ENCODE data around the gene UBE2D4.
"Not testable (repeated sequence)": the region's sequence is repeated elsewhere in the genome, so short reads cannot be mapped to it uniquely, and the experiment has no call there.

The UBE2D4 gene

DNA sequence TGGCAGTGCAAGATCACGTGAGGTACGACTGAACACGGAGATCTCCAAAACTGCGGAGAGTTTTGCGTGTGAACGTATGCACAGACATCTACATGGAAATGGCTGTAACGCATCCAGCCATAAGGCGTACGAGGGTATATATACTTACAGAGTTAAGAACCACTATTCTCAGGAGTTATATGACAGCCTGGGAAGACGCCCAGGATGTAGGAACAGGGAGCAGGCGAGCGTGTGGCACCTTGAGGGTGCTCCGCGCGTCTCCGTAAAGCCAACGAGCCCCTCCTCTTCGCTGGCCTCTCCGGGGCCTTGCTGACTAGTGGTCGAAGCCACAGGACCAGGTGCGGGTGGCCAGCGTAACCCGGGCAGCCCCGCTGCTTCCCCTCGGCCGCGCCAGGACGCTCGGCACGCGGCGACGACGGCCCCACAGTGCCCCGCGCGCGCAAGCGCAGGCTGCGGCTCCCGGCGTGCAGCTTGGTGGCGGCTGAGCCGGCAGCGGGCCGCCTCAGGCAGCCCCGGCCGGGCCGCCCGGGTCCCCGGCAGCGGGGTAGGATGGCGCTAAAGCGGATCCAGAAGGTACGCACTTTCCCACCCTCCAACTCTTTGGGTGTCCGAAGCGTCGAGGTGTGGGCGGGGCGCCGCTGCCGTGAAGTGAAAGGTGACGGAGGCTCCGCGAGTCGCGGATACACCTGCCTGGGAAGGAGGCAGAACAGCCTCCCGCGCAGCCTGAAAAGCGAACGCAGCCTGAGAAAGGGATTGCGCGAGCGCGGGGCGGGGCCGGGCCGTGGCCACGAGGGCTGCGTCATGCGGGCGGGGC is at the start of gene UBE2D4:
Gene UBE2D4 (plus strand): TSS at position 453 of the 814 bp plus-strand sequence. CDS start 97 bp downstream, at position 550.
- no peak for DNase-seq (ENCODE audit: low read depth, low spot score)

GRCh38 chr7:43876976-43877745 is 49.1 kb upstream of the UBE2D4 start:
- no peak for DNase-seq (ENCODE audit: low read depth, low spot score)

GRCh38 chr7:43877968-43878864 is 48.0 kb upstream of the UBE2D4 start:
- DNase-seq (ENCODE audit: low read depth, low spot score) = no peak

- no peak for DNase-seq (ENCODE audit: low read depth, low spot score)
Observed at GRCh38 chr7:43878867-43879266, 47.4 kb upstream of the UBE2D4 start.

DNA sequence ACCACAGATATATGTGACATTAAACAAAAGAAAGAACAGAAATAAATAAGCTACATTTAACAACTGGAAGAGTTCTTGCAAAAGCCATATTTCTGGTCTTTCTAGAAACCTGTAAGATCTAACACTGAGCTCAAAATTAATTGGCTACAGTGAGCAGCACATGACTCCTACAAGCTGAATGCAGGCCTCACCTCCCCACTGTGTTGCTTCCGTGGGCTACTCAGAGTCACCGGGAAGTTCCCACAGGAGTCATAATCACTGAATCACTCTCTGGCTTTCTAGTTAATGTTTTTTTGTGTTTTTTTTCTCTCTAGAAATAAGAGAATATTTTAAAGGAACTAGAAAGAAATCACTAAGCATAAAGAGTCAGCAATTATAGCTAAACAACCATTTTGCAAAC is 46.8 kb upstream of the UBE2D4 start:
- no peak for DNase-seq (ENCODE audit: low read depth, low spot score)

GRCh38 chr7:43880596-43880995 is 45.6 kb upstream of the UBE2D4 start:
- DNase-seq (ENCODE audit: low read depth, low spot score) = no peak

GRCh38 chr7:43884209-43884608 is 42.0 kb upstream of the UBE2D4 start:
- no peak for DNase-seq (ENCODE audit: low read depth, low spot score)

- no peak for DNase-seq (ENCODE audit: low read depth, low spot score)
Observed at GRCh38 chr7:43884617-43885016, 41.6 kb upstream of the UBE2D4 start.

- no peak for DNase-seq (ENCODE audit: low read depth, low spot score)
Observed at GRCh38 chr7:43888993-43889945, 37.0 kb upstream of the UBE2D4 start.

DNA sequence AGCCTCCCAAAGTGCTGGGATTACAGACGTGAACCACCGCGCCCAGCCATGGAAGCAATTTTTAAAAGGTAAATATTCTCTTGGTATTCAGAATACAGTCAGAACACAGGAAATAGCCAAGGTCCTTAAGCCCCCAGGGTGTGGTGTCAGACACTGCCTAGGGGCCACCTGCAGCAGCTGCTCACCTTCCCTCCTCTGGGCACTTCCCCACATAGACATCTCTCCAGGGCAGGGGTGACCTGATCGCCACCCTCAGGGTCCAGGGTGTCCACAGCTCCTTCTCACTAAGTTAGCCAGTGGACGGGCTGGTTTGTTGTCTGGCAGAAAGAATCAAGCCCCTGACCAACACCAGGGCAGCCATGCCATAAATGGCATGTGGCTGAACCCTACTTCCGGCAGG is 35.8 kb upstream of the UBE2D4 start:
- DNase-seq (ENCODE audit: low read depth, low spot score) = no peak

DNA sequence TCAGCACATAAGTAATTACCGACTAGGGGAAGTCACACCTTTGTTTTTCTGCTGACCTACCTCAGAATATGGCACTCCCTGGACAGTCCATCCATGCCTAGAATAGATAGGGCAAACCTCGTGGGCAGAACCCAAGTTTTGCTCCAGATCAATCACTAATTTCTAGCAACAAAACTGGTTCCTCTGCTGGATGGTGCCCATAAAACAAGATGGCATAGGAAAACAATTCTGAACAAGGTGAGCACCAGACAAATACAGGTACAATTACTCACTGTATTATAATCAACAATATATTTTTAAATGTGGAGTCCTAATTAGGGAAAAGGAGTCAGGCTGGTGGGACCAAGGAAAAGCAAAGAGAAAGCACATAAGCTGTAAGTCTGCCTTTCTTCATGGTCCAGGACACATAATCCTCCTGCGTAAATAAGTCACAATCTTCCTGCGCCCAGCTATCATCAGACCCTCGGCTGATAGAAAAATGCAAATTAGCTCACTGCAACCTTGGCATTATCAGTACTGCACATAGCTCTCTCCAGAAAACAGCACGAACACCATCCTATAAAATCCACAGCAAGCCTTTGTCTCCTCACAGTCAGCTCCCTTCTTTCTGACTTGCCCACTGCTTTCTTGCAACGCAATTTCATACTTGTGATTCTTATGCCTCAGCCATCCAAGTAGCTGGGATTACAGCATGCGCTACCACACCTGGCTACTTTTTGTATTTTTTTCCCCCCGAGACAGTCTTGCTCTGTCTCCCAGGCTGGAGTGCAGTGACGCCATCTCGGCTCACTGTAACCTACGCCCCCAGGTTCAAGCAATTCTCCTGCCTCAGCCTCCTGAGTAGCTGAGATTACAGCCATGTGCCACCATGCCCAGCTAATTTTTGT is 34.9 kb upstream of the UBE2D4 start:
- no peak for DNase-seq (ENCODE audit: low read depth, low spot score)

GRCh38 chr7:43895847-43896415 is 30.3 kb upstream of the UBE2D4 start:
- DNase-seq (ENCODE audit: low read depth, low spot score) = no peak

- DNase-seq (ENCODE audit: low read depth, low spot score) = not testable (repeated sequence)
Observed at GRCh38 chr7:43898571-43898970, 27.7 kb upstream of the UBE2D4 start.

- no peak for DNase-seq (ENCODE audit: low read depth, low spot score)
Observed at GRCh38 chr7:43902542-43903054, 23.6 kb upstream of the UBE2D4 start.

DNA sequence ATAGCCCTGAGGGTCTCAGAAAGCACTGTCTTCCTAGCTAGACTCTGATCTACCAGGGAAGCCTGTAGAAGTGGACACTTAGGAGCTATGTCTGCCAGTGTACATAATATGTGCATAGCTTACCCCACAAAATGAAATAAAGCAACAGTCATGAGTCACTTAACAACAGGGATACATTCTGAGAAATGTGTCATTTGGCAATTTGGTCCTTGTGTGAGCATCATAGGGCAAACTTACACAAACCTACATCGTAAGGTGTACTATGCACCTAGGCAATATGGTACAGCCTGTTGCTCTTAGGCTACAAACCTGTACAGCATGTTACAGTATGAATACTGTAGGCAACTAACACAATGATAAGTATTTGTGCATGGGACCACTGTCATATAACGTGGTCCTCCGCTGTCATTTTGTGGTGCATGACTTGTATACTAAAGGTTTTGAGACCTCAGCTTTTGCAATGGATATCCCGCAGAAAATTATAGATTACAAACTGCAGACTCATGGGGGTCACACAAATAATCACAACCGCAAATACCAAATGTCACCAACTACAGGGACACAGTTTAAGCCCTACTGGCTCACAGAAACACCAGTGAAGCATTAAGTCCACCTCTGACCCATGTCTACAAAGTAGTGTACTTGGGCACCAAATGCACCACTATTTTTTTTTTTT is 21.6 kb upstream of the UBE2D4 start:
- no peak for DNase-seq (ENCODE audit: low read depth, low spot score)

DNA sequence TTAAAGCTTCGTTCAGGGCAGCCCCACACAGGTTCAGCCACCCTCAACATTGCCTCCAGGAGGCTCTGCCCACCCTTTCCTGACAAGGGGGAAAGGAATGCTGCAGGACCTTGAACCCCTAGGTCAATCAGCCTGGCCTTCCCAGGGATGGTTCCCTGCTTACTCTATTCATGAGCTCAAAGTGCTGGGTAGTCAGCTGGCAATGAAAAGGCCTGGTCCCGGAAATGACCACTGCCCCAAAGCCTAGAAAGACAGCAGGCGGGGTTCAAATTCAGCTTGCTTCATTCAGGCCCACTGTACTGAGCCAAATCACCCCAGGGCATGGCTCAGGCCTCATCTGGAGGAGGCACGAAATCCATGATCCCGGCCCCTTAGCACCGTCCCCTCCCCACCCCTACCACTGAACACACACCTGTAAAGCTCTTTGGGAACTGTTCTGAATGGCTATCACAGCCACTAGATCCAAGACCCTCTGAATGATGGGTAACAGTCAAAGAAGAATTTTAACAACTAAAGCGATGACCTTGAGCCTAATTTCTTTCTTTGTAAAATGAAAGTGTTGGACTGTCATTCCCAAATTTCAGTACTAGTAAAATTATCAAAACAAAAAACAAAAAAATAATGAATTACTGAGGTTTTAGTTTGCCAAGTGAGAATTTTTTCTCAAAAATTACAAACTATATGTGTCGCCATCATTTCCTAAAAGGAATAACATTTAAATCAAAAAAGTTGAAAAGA is 20.9 kb upstream of the UBE2D4 start:
- DNase-seq (ENCODE audit: low read depth, low spot score) = no peak

DNA sequence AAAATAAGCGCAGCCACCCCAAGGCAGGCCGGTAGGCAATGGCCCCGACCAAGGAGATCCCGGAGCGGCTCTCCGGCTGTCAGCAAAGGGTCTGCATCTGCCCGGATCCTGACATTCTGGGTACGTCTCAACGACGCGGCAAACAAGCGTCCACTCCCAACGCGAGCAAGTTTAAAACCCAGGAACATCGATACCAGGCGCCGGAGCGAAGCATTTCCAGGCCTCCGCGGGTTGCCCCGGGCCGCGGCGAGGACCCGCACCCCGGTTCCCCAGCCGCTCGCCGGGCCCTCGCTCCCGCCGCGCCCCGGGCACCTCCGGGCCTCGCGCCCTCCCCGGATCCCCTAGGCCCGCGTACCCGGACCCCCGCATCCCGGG is 20.3 kb upstream of the UBE2D4 start:
- no peak for DNase-seq (ENCODE audit: low read depth, low spot score)

All from brain pericyte (primary cell).